TTC549 (cell line): ENCODE results near the gene ATAD1.
A peak's percentile ranks its signal among the peaks of the same experiment; 100 is the strongest.
"Not testable (repeated sequence)": the region's sequence is repeated elsewhere in the genome, so short reads cannot be mapped to it uniquely, and the experiment has no call there.

ENCODE experiments used
- FAIRE-seq: peaks from 2 replicates; lab custom pipeline; 2012; peaks lifted over from hg19 to GRCh38; lab: Jason Lieb, UNC

Gene ATAD1

GRCh38 chr10:87817609-87818504, at the start of gene ATAD1:
TSS of gene ATAD1 (minus strand) at chr10:87818226. CDS start at chr10:87814599, 3,627 bp downstream.
- no peak for FAIRE-seq

- FAIRE-seq, result no peak
These were observed 49.4 kb upstream of the ATAD1 start for GRCh38 chr10:87867453-87867852.

- no peak for FAIRE-seq
These were observed 48.5 kb upstream of the ATAD1 start for GRCh38 chr10:87866412-87866974.

- FAIRE-seq, result no peak
These were observed 47.3 kb upstream of the ATAD1 start for GRCh38 chr10:87865241-87865881.

- no peak for FAIRE-seq
These were observed 46.6 kb upstream of the ATAD1 start for GRCh38 chr10:87864496-87865059.

GRCh38 chr10:87863951-87864495, 46.0 kb upstream of the ATAD1 start:
- FAIRE-seq, result not testable (repeated sequence)

- no peak for FAIRE-seq
These were observed 45.3 kb upstream of the ATAD1 start, which contains the start of the genes KLLN and PTEN for GRCh38 chr10:87863053-87863943. TSS of gene KLLN (minus strand) at chr10:87863533. CDS start at chr10:87862487, 1,046 bp downstream. TSS of gene PTEN (plus strand) at chr10:87863625. CDS start at chr10:87864470, 845 bp downstream.

GRCh38 chr10:87862679-87863052, 44.6 kb upstream of the ATAD1 start:
- no peak for FAIRE-seq

GRCh38 chr10:87861953-87862678, 44.1 kb upstream of the ATAD1 start:
- FAIRE-seq, result no peak

- no peak for FAIRE-seq
These were observed 43.5 kb upstream of the ATAD1 start for GRCh38 chr10:87861566-87861952.

GRCh38 chr10:87860816-87861403, 42.9 kb upstream of the ATAD1 start:
- no peak for FAIRE-seq

- no peak for FAIRE-seq
These were observed 42.2 kb upstream of the ATAD1 start for GRCh38 chr10:87860156-87860795.

GRCh38 chr10:87855665-87856064, 37.6 kb upstream of the ATAD1 start:
- FAIRE-seq, result not testable (repeated sequence)

GRCh38 chr10:87855247-87855646, 37.2 kb upstream of the ATAD1 start:
- not testable (repeated sequence) for FAIRE-seq

GRCh38 chr10:87852089-87852488, 34.1 kb upstream of the ATAD1 start:
- no peak for FAIRE-seq

- FAIRE-seq, result peak; percentile 56
These were observed 32.7 kb upstream of the ATAD1 start for GRCh38 chr10:87850742-87851205.

- FAIRE-seq, result no peak
These were observed 31.0 kb upstream of the ATAD1 start for GRCh38 chr10:87849001-87849400.

- FAIRE-seq, result no peak
These were observed 29.5 kb upstream of the ATAD1 start for GRCh38 chr10:87847550-87847949.

GRCh38 chr10:87846711-87847110, 28.7 kb upstream of the ATAD1 start:
- FAIRE-seq, result not testable (repeated sequence)

GRCh38 chr10:87846023-87846422, 28.0 kb upstream of the ATAD1 start:
- FAIRE-seq, result no peak
